Cardiac septum (tissue), 1 donor: Measurements from ENCODE around the gene VPS9D1. TPM values are rescaled to one million over a fixed set of nuclear protein-coding genes. Genes with fewer than 3 reads are reported as not detected.

Experiments
- DNase-seq: peaks from one replicate; pipeline ENCODE4 v3.0.0-alpha.2; 2020; ENCODE audit warnings: low spot score
- intact Hi-C: fragments of 100-400 bp; cut with DNase I; formaldehyde crosslinking; loops from one replicate; pipeline ENCODE4 v1.14.0; 2022
- total RNA-seq: library from RNA; stranded (reverse); fragmentation: NEBNext Ultra II Directional; extraction: Animal tissue kit (Norgen Biotek cat#: 25700); gene quantifications from one replicate; pipeline ENCODE4 v1.2.1, GENCODE V29; 2021
- donor health status: DM: no; HTN: no; CAD: no.

Gene VPS9D1
- total RNA-seq, 1 donor from 2014 or later: 19.7 TPM

DNA sequence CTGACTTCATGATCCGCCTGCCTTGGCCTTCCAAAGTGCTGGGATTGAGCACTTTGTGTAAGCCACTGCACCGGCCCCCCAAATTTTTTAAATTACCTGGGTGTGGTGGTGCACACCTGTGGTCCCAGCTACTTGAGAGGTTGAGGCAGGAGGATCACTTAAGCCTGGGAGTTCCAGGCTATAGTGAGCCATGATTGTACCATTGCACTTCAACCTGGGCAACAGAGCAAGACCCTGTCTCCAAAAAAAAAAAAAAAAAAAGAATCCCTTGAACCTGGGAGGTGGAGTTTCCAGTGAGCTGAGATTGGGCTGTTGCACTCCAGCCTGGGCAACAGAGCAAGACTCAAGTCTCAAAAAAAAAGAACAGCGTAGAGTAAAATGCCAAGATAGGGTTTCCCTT lies 15.9 kb upstream of the VPS9D1 start:
- intact Hi-C loops: no loop called here
- no peak for DNase-seq

- no peak for DNase-seq
- intact Hi-C loops: no loop called here
These were observed 13.1 kb upstream of the VPS9D1 start for GRCh38 chr16:89733792-89734191.

GRCh38 chr16:89733322-89733721 lies 12.6 kb upstream of the VPS9D1 start:
- intact Hi-C loops: no loop called here
- DNase-seq: no peak

GRCh38 chr16:89732918-89733242 lies 12.2 kb upstream of the VPS9D1 start:
- intact Hi-C loops: no loop called here
- no peak for DNase-seq

DNA sequence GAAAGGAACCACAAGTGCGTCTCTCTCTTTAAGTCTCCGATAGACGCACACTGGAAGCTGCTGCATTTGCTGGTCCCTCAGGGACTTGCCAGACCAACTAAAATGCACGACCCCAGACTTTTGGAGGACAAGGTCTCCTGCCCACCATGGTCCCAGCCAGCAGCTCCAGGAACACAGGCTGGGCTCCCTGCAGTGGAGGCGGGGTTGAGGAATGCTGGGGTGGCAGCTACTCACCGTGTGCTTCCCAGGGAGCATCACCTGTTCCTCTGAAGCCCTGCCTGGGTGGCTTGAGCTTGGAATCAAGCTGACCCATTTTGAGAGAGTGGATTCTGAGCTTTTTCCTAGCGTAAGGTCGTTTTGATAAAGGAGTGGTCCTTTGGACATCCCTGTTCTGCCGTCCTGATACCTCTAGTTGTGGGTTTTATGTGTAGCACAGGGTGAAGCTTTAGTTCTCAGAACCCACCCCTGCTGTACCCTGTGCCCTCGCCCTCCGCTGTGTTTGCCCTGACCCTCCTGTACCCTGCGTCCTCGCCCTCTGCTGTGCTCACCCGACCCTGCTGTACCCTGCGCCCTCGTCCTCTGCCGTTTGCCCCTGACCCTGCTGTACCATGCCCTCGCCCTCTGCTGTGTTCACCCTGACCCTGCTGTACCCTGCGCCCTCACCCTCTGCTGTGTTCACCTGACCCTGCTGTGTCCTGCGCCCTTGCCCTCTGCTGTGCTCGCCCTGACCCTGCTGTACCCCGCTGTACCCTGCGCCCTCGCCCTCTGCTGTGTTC lies 11.6 kb upstream of the VPS9D1 start:
- intact Hi-C loops: no loop called here

DNA sequence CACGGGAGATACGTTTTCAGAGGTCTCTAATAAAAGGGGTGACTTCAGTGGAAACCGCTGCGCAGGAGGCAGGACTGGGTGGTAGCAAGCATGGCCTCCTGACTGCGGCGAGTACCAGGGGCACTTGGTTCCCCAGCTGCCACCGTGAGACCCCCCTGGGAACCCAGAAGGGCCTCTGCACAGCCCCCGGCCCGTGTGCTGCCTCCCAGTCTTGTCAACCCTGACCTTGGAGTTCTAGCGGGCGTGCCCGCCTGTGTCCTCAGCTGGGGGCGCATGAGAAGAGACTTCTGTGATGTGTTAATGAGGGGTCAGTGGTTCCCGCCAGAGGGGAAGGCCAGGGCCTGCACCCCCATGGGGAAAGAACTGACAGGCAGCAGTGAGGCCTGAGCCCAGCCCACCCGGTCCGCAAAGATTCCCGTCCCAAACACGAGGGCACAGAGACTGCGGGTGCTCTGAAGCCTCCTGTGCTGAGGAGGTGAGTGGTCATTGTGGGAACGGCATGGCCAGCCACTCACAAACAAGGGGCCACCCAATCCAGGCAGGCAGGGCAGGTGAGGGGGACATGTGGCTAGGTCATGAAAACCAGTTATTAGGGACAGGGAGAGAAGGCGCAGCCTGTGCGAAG lies 10.0 kb upstream of the VPS9D1 start:
- intact Hi-C loops: no loop called here
- no peak for DNase-seq

More for the DNA sequence above, 11.6 kb upstream of the VPS9D1 start:
- DNase-seq: no peak

DNA sequence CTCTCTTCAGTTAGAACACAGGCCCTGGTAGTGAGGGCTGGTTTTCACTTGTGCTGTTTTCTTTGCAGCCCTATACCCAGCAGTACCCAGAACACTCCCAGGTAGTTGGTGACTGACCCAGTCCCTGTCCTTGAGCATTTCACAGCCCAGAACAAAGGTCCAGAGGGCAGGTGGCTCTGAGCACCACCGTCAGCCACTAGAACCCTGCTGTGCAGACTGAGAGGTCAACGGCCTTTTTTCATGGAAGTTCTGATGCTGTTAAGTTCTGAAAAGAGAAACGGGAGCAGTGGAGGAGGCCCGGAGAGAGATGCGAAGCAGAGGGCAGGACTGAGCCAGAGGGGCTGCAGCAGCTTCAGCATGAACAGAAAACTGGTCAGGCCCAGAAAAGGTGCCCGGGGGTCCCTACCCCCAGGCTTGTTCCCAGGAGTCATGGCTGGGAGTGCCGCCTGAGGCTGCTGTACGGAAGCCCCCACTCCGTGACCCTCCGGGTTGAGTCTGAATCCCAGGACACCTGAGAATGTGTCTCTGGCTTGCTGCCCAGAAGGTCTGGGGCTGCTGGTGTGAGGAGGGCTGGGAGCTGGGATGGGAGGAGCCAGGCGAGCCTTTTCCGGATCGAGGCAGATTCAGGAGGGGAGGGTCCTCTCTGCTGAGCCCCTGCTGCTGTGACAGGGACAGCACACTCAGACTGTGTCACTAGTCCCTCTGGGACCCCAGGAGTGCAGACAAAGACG lies 9.3 kb upstream of the VPS9D1 start:
- DNase-seq: no peak

GRCh38 chr16:89729293-89729692 lies 8.6 kb upstream of the VPS9D1 start:
- no peak for DNase-seq
- intact Hi-C loops: no loop called here

More for the DNA sequence above, 9.3 kb upstream of the VPS9D1 start:
- intact Hi-C loops: no loop called here

DNA sequence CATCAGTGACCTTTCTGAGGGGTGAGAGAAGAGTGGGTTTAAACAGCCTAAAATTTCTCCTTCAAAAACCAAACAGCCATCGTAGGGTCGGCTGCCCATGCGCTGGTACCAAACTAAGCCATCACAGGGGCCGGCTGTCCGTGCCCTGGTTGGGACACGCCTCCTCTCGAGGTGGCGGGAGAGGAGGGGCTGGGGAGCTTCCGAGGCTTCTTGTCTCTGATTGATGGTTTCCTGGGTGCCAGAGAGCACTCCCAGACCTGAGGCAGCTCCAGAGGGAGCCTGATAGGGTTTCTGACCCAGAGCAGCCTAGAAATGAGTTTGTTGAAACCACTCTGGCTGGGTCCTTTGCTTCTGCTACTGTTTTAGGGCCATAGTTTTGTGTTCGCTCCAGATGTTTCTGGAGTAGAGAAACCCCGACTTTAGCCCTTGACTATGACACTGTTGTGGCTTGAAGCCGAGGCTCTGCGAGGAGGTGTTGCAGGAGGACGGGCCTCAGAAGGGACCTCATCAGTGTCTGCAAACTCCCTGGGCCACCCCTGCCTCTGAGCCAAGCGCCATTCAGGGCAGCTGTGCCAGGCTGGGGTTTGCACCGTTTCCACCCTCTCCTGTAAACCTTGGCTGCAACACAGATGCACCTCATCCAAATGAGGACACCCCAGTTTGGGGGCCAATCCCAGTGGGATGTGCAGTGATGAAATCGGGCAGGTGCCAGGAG lies 6.9 kb upstream of the VPS9D1 start:
- DNase-seq: no peak
- intact Hi-C loops: no loop called here

- intact Hi-C loops: loop anchor here (5.0 kb wide), 1 partner anchor 199 kb away; the partner anchor contains the start of gene TUBB3
- DNase-seq: no peak
These were observed 2.9 kb upstream of the VPS9D1 start for GRCh38 chr16:89723279-89724250.

DNA sequence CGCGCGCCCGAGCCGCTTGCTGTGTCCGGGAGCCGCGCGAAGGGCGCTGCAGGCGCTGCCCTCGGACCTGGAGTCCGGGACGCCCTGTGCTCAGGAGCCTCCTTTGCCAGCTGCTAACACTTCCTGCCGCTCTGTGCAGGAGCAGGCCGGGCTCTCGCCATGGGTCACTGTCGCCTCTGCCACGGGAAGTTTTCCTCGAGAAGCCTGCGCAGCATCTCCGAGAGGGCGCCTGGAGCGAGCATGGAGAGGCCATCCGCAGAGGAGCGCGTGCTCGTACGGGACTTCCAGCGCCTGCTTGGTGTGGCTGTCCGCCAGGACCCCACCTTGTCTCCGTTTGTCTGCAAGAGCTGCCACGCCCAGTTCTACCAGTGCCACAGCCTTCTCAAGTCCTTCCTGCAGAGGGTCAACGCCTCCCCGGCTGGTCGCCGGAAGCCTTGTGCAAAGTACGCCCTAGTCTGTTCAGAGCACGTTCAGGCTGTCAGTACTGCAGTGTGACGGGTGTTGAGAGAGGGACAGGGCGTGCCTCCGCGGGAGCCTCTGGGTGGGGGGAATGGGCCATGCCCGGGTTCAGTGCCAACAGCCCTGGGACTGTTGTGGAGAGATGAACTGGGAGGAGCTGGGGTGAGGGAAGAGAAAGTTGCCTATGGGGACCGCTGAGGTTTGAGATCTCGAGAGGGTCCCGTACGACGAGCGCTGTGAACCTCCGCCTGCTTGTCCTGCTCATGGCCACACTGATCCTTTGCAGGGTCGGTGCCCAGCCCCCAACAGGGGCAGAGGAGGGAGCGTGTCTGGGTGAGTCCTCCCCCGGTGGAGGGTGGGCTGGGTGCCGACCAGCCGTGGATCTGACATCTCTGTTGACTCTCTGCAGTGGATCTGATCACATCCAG lies 1.9 kb upstream of the VPS9D1 start:
- intact Hi-C loops: loop anchor here (5.0 kb wide), 1 partner anchor 200 kb away; the partner anchor contains the start of gene TUBB3
- DNase-seq: peak; percentile 83

DNA sequence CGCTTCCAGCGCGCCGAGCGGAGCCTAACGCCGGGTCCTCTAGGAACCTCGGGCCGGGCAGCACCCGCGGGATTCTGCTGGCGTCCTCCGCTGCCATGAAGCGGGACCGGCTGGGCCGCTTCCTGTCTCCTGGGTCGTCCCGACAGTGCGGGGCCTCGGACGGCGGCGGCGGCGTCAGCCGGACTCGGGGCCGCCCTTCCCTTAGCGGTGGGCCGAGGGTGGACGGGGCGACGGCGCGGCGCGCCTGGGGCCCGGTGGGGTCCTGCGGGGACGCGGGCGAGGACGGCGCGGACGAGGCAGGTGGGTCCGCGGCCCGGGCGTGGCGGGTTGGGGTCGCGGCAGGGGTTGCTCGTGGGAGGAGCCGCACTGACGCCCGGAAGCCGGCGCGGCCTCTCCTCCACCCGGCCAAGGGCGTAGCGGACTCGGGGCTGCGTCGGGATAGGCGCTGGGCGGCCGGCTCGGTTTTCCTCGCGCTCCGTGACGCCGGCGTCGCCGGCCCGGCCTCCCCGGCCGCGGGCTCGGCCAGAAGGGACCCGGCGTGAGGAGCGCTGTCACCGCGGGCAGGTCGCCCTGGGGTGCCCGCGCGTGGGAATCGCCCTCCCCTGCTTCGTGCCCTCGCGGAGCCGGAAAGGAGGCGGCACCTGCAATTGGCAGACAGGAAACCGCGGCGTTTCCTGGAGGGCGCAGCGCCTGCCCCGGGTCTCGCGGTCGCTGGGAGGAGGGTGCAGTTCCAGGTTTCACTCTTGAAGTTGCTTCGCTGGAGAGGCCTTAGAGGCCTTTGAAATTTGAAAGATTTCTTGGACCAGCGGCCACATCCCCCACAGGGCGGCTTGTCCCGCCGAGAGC lies 1.1 kb upstream of the VPS9D1 start:
- intact Hi-C loops: loop anchor here (2.0 to 5.0 kb wide), 2 partner anchors 15 to 201 kb away; partner anchors contain the start of gene TUBB3
- DNase-seq: peak; percentile 91

DNA sequence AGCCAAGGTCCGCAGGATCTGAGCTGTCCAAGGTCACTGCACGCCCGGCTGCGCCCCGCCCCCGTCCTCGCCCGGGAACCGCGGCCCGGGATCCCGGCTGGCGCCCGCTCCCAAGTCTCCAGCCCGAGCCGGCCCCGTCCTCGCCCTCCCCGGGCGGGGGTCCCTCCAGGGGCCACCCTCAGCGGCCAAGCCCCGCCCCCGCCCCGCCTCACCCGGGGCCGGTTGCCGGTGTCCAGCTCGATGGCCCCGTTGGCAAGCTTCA lies 216 bp downstream of the VPS9D1 start:
- intact Hi-C loops: loop anchor here (2.0 to 5.0 kb wide), 2 partner anchors 14 to 202 kb away; partner anchors contain the start of gene TUBB3

DNA sequence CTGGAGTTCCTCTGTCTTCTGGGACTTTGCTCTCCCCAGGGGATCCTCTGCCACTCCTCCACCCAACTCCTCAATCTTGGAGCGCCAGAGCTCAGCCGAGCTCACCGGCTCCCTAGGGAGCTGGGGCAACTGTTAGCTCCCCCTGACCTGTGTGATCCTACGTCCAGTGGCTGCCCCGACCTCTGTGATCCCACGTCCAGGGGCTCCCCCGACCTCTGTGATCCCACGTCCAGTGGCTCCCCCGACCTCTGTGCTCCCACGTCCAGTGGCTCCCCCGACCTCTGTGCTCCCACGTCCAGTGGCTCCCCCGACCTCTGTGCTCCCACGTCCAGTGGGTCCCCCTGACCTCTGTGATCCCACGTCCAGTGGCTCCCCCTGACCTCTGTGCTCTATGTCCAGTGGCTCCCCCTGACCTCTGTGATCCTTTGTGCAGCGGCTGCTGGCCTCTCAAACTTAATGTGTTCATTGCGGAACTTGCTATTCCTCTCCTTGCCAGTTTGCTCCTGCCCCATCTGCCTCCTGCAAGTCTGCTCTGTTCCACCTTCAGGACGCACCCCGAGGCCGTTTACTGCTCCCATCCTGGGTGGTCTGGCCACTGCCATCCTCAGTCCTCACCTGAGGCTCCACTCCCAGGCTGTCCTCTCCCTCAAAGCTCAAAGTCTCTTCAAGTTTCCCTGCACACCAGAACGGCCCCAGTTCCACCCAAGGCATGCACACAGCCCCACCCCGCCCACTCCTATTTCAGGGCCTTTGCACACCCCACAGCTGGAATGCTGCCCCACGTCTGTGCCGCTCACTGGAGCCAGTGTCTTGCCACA lies 2.8 kb downstream of the VPS9D1 start:
- intact Hi-C loops: no loop called here
- no peak for DNase-seq

More for the DNA sequence above, 216 bp downstream of the VPS9D1 start:
- DNase-seq: no peak

GRCh38 chr16:89716916-89717687 lies 3.6 kb downstream of the VPS9D1 start:
- intact Hi-C loops: no loop called here
- DNase-seq: no peak

DNA sequence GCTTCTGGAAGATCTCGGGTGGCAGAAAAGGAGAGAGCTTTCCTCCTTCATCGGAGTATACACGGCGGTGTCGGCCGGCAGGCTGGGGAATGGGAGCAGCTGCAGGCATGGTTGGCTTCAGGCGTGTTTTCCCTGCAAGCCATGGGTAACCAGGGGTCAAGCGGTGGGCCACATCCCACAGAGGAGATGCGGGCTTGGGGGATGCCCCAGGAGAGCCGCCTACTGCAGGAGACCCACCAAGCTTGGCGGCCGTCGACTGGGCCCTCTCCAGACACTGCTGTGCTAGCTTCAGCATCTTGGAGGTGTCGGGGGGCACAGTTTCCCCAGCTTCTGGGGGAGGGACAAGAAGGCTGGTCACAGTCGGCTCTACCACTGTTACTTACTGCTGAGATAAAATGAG lies 4.2 kb downstream of the VPS9D1 start:
- no peak for DNase-seq
- intact Hi-C loops: no loop called here
